NCI-H82 treated with DMSO at 0.1 percent for 48 hours (cell line): ENCODE data around the gene TMEM190.
"Not testable (repeated sequence)": the region's sequence is repeated elsewhere in the genome, so short reads cannot be mapped to it uniquely, and the experiment has no call there.

ENCODE experiments used
- DNase-seq: peaks from one replicate; lab custom pipeline; 2025; ENCODE audit not compliant: unreplicated experiment; lab: John Stamatoyannopoulos, UW

TMEM190 gene

GRCh38 chr19:55389386-55390317, 13.0 kb downstream of the TMEM190 start:
- no peak for DNase-seq

GRCh38 chr19:55390461-55390880, 13.8 kb downstream of the TMEM190 start:
- DNase-seq, result no peak

- DNase-seq, result no peak
Measured at GRCh38 chr19:55391191-55391670, 14.6 kb downstream of the TMEM190 start.

- DNase-seq, result no peak
Measured at GRCh38 chr19:55391702-55392615, 15.3 kb downstream of the TMEM190 start.

- no peak for DNase-seq
Measured at GRCh38 chr19:55392820-55393761, 16.5 kb downstream of the TMEM190 start.

- DNase-seq, result no peak
Measured at GRCh38 chr19:55398200-55398925, 21.7 kb downstream of the TMEM190 start.

GRCh38 chr19:55400281-55401087, 23.9 kb downstream of the TMEM190 start:
- peak; percentile 81 for DNase-seq

GRCh38 chr19:55401390-55401789, 24.8 kb downstream of the TMEM190 start:
- not testable (repeated sequence) for DNase-seq

GRCh38 chr19:55402509-55402908, 25.9 kb downstream of the TMEM190 start:
- no peak for DNase-seq

- no peak for DNase-seq
Measured at GRCh38 chr19:55405638-55406037, 29.0 kb downstream of the TMEM190 start.

- DNase-seq, result no peak
Measured at GRCh38 chr19:55406091-55406825, 29.6 kb downstream of the TMEM190 start.

- no peak for DNase-seq
Measured at GRCh38 chr19:55406826-55407549, 30.4 kb downstream of the TMEM190 start.

- not testable (repeated sequence) for DNase-seq
Measured at GRCh38 chr19:55407550-55407799, 30.8 kb downstream of the TMEM190 start, which contains the start of gene UBE2S. UBE2S (minus strand) TSS chr19:55407788; CDS start chr19:55407589, 199 bp downstream.

- peak; percentile 99 for DNase-seq
Measured at GRCh38 chr19:55407800-55408532, 31.3 kb downstream of the TMEM190 start.

- DNase-seq, result no peak
Measured at GRCh38 chr19:55408533-55408872, 31.9 kb downstream of the TMEM190 start.

- DNase-seq, result not testable (repeated sequence)
Measured at GRCh38 chr19:55409179-55409578, 32.6 kb downstream of the TMEM190 start.

- DNase-seq, result no peak
Measured at GRCh38 chr19:55410168-55410567, 33.5 kb downstream of the TMEM190 start.
